Fibroblast of skin of right biceps (primary cell): Measurements from ENCODE around the gene HECW1.

Experiments
- DNase-seq: peaks from one replicate; pipeline ENCODE4 v3.0.0-alpha.2; 2013

The HECW1 gene

DNA sequence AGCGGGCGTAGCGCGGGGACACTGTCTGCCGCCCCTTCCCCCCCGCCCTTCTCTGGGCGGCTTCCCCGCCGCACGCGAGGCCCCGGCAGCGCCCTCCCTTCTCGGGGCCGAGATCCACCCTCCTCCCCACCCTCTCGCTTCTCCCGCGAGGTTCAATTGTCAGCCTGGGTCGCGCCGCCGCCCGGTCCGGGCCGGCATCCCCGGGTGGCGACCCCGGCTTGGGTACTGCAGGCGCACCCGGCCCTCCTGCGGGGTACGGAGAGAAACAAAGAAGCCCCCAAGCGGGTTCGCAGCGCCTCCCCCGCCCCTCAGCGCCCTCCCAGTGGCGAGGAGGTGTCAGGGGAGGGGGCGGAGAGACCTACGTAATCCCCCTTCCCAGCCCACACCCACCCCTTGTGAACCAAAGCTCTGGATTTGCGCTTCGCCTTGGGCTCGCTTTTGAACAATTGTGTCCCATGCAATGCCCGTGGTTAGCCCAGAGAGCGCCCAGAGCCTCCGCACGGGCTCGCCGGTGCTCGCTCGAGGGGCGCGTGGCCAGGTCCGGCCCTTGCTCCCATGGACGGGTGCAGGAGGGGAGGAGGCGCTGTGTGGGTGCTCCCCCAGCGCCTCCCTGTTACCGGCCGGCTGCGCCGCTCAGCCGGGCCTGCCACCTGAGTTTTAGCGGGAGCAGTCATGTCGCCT, 634 bp downstream of the HECW1 start:
- DNase-seq: peak; percentile 77

DNA sequence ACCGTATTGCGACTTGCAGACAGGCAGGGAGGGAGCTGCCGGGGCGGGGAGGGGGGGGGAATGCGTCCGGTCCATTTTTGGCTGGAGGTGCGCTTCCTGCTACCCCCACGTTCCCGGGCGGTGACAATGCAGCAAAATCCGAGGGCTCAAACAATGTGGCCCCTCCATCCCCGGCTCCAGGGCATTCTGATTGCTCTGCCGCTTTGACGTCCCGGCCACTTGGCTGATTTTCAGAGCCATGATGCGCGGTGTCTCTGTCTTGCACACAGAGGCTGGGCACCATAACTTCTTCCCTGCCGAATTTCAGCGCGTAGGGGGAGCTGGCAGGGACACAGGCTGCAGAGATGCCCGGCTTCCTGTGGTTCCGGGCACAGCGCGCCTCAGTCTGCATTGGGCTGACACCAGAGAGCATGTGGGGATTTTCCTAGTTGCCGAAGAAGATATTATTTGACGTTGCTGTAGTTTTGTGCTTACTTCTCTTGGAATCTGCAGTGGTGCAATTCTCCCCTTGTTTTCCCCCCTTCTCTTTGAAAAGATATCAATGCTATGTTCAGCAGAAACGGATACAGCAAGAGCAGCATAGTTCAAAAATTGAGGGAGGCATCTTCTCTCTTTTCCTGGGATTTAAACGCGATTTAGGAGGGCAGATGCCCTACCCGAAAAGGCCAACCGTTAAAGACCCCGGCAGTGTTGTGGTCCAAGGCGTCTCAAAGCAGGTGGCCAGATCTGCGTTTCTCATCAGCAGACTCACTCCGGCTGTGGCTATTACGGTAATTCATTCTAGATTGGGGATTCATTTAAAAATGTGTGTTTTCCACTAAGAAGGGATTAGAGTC, 1.4 kb downstream of the HECW1 start:
- DNase-seq: no peak

DNA sequence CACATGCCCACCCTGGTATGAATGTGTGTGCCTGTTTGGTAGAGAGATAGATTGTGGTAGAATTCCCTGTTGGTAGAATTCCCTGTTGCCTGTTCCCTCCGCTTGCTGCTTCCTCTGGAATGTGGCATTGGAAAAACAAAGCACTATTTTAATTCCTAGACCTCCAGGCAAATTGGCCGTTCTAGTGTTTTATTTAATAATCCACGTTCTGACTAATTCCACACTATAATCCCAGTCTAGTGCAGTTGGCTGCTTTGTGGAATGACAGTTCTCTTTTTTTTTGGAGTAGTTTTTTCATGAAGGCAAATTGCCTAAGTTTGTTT, 2.0 kb downstream of the HECW1 start:
- peak; percentile 17 for DNase-seq

DNA sequence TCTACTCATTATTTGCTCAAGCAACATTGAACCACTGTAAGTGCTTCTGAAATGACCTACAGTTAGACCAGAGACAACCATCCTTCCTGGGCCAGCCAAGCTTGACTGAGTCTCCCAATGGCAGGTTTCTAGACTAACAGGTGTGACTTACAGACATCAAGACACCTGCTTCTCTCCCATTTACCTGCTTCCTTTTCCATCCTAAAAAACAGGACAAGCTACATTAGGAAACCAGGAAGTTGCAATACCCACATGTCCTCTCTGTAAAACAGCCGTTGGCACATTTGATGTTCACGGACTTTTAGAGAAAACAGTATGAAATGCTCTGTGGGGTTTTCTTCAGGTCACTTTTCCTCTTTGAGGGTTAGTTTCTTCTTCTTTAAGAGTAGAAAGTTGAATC, 4.0 kb downstream of the HECW1 start:
- no peak for DNase-seq

DNA sequence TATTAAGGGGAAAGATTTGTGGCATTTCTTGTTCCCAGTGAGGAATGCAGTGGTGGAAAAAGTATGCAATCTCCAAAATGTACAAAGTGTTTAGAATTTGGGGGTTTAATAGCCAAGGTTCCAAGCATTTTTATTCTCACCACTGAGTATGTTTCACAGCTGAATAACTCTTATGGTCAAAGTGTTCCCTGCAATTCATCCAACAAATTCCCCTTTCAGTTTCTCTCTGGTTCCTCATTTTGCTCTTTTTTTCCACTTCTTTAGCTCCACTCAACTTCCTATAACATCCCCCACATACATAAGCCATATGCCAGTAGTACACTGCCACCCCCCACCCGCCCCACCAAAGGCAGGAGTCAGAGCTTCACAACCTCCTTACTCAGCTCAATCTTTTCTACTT, 4.6 kb downstream of the HECW1 start:
- DNase-seq: peak; percentile 90

DNA sequence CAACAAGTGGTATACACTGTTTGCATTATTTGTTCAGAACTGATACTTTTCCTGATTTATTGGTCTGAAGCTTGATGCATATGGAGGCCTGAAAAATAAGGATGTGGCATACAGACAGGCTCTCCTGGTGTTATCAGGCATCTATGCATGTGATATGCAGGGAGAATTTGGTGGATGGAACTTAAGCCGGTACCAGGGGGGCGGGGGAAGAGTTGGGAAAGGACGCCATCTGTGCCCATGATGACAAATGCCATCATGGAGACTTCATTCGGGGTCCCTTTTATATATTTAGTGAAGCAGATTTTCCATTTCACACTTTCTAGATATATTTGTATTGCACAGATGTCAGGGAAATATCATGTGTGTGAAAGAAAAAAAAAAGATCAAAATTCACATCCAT, 5.4 kb downstream of the HECW1 start:
- DNase-seq: peak; percentile 11

DNA sequence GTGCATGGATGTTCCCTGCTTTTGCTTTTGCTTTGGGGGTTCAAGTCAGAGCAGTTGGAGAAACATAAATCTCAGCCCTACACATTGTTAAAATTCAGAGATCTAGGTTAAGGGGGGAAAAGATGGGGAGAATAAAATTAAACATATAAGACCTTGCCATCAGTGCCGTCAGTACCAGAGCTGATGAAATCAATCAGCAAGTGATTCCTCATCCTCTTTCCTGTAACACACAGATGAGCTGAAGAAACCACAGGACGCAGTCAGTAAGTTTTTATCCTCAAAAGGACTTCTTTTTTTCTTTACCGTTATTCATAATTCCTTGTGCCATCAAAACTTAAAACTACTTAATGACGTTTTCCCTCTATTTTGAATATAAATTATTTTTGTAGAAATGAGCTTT, 5.9 kb downstream of the HECW1 start:
- DNase-seq: peak; percentile 82

DNA sequence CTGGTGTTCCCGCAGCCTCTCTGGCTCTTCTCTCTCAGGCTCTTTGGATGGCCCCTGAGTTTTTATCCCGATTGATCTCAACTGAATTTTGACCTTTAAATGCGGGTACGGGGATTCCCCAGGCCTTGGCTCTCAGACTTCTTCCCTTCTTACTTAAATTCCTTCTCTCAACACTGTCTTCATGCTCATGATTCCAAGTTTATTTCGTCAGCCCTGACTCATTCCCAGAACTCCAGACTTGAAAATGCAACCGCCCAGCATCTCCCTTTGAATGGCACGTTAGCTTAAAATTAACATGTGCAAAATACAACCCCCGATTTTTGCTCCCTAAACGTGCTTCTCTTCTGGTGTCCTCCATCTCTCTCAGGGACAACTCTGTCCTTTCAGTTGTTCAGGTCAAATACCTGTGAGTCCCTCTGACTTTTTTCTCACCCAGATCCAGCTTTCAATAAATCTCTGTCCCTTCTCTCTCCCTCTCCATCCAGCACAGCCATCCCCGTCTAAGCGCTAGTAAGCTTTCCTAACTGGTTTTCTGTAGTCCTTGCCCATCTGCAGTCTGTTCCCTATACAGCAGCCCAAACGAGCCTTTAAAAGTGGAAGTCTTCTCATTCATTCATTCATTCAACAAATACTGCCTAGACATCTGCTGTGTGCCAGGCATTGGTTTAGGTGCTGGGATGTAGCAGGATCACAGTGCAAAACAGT, 7.1 kb downstream of the HECW1 start:
- DNase-seq: peak; percentile 95

DNA sequence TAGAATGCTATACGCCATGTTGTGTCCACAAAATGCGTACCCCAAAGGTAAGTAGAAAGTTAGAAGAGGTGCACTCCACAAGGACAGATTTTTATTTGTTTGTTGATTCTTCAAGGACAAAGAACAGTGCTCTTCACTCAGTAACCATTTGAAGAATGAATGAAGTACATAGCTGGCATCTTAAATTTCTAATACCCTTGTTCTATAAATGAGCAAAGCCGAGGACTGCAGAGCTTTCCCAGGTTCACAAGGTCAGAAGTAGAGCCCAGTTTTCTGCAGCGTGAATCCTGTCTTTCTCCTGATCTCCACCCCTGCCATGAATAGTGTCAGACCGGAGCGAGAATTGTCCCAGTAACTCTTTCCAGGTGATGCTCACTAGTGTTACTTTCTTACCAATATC, 9.5 kb downstream of the HECW1 start:
- no peak for DNase-seq

DNA sequence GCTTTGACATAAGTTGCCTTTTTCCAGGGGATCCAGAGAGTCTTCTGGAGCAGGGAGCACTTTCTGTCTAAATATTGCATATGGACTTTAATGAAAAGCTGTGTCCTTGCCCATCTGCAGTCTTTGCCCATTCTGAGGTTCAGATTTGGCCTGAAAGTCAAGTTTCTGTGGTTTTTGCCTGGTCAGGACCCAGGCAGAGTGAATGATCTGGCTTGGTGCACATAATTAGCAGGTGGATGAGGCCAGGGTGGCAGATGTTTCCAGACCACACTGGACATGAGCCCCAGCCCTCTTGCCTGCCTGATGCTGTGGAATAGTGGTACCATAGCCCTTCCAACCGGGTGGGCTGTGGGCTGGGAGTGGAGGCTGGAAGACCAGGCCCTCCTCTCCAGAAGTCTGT, 11.0 kb downstream of the HECW1 start:
- DNase-seq: no peak

DNA sequence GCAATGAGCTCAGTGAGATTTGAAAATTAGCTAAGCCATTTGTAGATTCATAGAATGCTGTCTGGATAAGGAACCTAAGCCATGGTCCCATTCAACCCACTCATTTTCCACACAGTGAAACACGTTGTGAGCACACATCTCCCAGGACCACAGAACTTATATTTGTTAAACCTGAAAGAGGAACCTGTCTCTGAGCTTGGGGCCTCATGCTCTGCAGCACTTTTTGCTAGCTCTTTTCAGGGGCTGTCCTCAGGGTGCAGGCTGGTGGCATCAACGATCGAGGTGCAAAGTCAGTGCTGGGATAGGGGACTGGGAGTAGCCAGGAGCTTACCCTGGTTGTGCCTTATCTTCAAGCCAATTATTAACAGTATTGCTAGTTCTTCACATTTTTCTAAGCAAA, 11.9 kb downstream of the HECW1 start:
- DNase-seq: no peak

DNA sequence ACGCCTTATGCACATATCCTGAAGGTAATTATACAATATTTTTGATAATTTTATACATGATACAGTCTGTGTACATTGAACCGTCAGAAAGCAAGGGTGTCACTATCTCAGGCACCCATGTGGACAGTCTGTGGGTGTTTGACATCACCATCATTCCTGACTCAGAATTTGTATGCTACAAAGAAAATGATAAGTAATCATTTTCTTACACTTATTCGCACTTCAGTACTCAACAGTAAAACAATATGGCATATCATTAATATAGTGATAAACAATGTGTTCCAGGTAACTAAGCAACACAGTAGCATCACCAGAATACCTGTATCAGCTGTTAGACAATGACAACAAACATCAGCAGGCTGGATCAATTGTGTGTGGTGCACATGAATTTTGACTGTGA, 17.9 kb downstream of the HECW1 start:
- no peak for DNase-seq

DNA sequence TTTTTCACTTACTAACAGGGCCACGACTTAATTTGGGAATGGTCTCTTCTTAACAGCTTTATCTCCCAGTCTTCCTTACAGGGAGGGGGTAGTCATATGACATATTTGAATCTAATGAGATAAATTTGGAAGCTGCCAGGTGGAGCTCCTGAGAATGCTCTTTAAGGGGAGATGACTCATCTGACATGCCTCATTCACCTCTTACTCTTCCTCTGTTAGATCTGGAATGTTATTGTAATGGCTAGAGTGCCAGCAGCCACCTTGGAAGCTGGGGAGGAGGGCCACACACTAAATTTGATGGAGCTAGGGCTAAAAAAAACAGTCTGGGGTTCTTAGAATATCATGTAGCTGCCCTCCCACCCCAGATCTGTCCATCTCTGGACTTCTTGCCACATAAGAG, 22.7 kb downstream of the HECW1 start:
- DNase-seq: peak; percentile 78

DNA sequence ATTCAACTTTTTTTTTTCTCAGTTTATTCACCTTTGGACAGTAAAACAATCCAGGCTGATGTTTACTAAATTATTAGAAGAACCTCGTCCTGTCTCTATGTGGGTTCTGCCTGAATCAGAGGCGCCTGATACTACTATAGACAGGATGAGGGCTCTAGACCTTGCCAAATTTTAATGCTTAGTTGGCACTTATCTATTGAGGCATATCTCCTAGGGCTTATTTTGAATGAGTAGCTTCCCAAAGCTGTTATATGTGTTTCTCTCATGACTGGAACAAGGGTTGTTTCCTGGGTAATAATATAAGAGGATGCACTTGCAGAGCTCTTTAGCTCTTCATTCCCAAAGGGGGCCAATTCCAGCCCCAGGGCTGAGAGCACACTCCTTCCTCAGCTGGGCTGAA, 23.6 kb downstream of the HECW1 start:
- no peak for DNase-seq

DNA sequence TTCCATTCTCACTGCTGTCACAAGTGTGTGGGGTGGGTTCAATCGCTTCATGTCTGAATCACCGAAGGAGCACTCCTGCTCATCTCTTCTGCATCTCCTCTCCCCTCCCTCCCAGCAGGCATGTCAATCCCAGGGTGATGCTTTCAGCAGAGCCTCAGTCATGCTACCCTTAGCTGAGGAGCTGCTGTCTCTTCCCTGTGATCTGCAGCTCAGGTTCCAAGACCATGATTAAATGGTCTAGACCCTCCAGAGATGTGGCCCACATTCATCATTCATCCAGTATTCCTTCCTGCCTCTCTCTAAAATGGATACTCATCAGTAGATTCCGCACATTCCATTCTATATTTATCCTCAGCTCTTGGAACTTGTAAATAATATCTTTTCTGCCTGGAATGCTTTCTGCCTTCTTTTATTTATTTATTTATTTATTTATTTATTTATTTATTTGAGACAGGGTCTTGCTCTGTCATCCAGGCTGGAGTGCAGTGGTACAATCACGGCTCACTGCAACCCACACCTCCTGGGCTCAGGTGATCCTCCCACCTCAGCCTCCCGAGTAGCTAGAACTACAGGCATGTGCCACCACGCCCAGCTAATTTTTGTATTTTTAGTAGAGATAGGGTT, 24.8 kb downstream of the HECW1 start:
- peak; percentile 94 for DNase-seq

DNA sequence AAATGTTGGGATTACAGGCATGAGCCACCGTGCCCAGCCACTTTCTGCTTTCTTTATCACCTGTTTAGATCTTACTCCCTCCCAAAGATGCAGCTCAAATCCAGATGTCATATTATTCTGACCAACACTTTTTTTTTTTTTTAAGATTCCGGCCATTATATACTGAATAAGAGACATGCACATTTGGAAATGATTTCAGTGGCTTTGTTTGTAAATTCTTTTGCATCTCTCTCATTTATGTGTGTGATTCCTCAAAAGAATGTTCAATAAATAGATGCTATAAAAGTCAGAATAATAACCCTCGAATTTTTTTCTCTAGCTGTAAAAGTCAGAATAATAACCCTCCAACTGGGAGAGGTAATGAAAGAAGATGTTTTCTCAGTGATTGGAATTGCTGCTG, 25.4 kb downstream of the HECW1 start:
- peak; percentile 74 for DNase-seq

DNA sequence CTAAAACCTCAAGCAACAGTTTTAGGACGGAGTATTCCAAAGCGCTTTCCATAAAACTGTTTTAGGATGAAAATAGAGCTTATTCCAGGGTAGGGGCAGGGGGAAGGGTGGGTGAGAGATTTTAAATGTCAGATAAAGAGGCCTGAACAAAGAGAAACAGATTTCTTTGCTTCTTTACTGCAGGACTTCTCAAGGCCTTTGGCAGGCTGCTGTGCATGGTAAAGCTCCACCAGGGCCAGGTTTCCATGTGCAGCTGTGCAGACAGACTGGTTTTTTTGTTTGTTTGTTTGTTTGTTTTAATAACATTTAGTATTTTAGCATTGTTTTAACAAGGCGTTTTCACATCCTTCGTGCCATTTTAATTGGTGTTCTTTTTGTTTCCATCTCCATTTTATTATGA, 26.3 kb downstream of the HECW1 start:
- DNase-seq: no peak

DNA sequence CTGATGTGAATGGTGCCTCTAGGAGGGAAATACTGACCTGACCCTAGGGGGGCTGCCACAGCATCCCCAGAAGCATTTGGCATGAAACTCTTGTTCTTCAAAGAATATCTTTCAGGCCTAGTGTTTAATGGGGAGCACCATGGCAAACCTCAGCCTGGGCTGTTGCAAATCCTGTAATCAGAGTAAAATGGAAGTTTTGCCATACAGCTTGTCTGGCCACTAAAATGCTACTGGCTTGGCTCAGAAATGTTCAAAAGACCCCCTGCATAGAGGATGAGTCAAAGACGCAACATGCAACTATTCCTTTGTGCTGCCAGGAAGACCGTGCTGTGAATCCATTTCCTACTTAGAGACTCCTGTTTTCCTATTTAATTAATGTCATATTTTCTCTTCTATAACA, 26.7 kb downstream of the HECW1 start:
- DNase-seq: peak; percentile 98

DNA sequence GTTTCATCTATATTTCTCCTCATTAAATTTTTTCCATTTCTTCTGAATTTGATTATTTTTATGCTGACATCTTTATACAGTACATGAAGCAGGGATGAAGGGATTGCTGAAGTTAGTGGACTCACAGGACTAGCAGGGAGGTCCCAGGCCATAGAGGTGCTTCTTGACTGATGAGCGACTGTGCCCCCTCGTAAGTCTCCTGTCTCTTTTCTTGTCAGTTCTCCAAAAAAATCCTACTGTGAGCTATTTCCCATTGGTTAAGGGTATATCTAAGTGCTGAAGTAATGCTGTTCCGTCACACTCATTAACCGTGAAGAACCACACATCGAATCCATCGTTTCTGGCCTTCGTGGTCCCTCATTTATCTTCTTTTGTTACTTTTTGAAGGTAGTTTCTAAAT, 27.7 kb downstream of the HECW1 start:
- DNase-seq: no peak

DNA sequence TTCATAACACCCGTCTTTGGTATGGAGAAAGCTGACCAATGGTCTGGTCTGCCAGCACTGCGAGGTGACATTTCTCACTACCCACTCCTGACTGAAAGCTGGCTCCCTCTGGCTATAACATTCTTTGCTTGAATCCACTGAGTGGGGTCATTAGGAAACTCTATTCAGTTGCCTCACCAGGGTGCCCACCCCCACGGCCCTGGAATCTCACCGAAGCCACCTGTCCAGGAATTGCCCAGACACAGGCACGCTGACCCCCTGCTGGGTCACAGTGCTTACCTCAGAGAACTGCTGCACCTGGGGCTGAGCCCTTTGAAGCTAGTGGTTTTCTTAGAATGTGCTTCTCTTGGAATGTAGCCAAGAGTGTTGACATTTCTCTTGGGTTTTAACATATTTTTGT, 28.6 kb downstream of the HECW1 start:
- no peak for DNase-seq

DNA sequence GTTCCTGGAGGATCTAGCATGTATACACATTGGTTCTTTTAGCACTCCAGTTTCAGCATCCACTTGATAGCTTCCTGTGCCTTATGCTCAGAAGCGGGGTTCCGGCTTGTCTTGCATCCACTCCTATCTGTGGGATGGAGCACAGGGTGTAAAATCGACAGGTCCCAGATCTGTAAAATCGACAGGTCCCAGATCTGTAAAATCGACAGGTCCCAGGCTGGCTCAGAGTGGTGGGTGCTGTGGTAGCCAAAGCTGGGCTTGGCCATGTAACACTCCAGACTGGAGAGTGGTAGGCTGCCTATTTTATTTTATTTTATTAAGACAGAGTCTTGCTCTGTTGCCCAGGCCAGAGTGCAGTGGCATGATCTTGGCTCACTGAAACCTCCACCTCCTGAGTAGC, 30.3 kb downstream of the HECW1 start:
- no peak for DNase-seq

DNA sequence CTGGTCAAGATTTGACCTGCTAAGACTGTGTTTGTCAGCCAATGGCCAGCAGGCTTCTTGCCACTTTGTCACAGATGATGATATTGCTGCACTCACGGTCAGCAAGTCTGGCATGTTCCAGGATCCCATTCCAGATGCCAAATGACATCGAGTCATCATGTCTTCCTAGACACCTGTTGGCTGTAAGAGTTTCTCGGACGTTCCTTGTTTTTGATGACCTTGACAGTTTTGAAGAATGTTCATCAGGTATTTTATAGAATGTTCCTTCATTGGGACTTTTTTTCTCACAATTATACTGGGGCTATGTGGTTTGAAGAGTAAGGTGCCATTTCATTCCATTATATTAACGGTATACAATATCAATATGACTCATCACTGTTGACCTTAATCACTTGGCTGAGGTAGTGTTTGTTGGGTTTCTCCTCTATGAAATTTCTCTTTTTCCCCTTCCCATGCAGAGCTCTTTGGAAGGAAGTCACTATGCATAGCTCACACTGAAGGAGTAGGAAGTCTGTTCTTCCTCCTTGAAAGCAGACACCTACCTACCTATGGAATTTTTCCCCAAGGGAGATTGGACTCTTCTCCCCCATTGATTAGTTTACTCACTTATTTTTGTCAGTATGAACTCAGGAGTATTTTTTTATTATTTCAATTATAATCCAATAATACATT, 31.6 kb downstream of the HECW1 start:
- no peak for DNase-seq

DNA sequence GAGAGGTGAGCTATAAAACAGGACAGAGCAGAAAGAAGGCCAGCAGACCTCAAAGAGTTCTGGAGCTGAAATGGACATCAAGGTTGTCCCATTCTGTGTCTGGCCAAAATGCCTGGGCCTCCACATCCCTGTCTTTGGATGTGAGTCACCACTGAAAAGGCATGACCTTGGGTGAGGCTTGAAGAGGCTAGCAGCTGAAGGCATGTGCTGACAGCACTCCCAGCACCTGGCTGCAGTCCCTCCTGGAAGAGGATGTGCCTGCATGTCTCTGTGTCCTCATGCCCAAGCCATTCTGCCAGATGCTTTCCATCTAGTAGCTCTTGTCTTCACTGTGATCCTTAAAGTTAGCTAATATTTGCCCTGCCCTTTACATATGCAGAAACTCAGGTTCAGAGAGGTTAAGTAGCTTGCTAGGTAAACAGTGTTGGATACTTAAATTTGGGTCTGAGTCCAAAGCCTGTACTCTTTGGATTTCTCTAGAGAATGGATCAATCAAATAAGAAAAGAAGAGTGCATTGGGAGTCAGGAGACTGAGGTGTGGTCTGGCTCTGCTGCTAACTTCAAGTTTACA, 35.8 kb downstream of the HECW1 start:
- DNase-seq: peak; percentile 25
